ENCODE data around the gene PRSS36.

Gene PRSS36

GRCh38 chr16:31127182-31127581 is 22.7 kb downstream of the PRSS36 start:
- H4K91ac ChIP-seq (ENCODE audit: low read depth, low read length, poor library complexity): no peak overlapping the region
- no peak overlapping the region for H3K18ac ChIP-seq (ENCODE audit: low read length)
- H3K14ac ChIP-seq (ENCODE audit: low read length): no peak overlapping the region
- H3K36me3 ChIP-seq (replicated peaks in 1 of 2; ENCODE audit: control insufficient read depth in 2 of 2, insufficient read depth in 2 of 2, low read length in 2 of 2): peaks cover 31 to 78% of the 10 kb centered on the region in 2 donors
- no peak for DNase-seq (ENCODE audit: low spot score)
- H2BK15ac ChIP-seq (ENCODE audit: low read length): no peak overlapping the region
- no peaks in the 10 kb centered on the region for H3K79me1 ChIP-seq (ENCODE audit: low read depth, low read length)
- no peak overlapping the region for H2BK120ac ChIP-seq (ENCODE audit: low read depth, low read length)
- no peaks in the 10 kb centered on the region for H3K9me3 ChIP-seq (replicated peaks in 1 of 2; ENCODE audit: control insufficient read depth in 2 of 2, insufficient read depth in 1 of 2, low read depth in 1 of 2, low read length in 2 of 2)
- H4K8ac ChIP-seq (ENCODE audit: low read depth, low read length): no peak overlapping the region
- H3K27me3 ChIP-seq (ENCODE audit: control insufficient read depth in 3 of 3, insufficient read depth in 3 of 3, low read depth in 1 of 3, low read length in 3 of 3): no peaks in the 10 kb centered on the region
- no CpG with 5 or more reads among the region's 13 CpGs for WGBS, 2 donors (ENCODE audit: extremely low coverage in 2 of 2, insufficient read length in 2 of 2, insufficient replicate concordance in 1 of 2)
- no peak overlapping the region for H3K27ac ChIP-seq (replicated peaks; ENCODE audit: low read length)
- no peak overlapping the region for H3K4me3 ChIP-seq (ENCODE audit: low read length in 2 of 2)
- H2BK5ac ChIP-seq (ENCODE audit: low read length): no peak overlapping the region
- H3K9ac ChIP-seq (ENCODE audit: low read depth, low read length, poor library complexity): no peak overlapping the region
- H3K4ac ChIP-seq (ENCODE audit: low read length): no peak overlapping the region
- H2BK12ac ChIP-seq (ENCODE audit: low read length): no peak overlapping the region
- H3K23ac ChIP-seq (ENCODE audit: low read depth, low read length, poor library complexity): no peak overlapping the region
- no peak overlapping the region for H3K4me2 ChIP-seq (ENCODE audit: insufficient read depth, low read length, poor library complexity, severe bottlenecking)
- no peak overlapping the region for H2AFZ ChIP-seq (ENCODE audit: low read length)
- H2AK5ac ChIP-seq (ENCODE audit: low read depth, low read length): no peak overlapping the region
- H3K4me1 ChIP-seq (ENCODE audit: control insufficient read depth in 2 of 2, insufficient read depth in 1 of 2, low read depth in 1 of 2, low read length in 2 of 2): no peaks in the 10 kb centered on the region

- Histone ChIP-seq H3K4me1 (ENCODE audit: control insufficient read depth in 2 of 2, insufficient read depth in 1 of 2, low read depth in 1 of 2, low read length in 2 of 2) (no peaks in the 10 kb centered on the region), H3K27ac (replicated peaks; ENCODE audit: low read length) (no peak overlapping the region), H3K14ac (ENCODE audit: low read length) (no peak overlapping the region), H3K9ac (ENCODE audit: low read depth, low read length, poor library complexity) (no peak overlapping the region), H2BK5ac (ENCODE audit: low read length) (no peak overlapping the region), H2BK12ac (ENCODE audit: low read length) (no peak overlapping the region), H2AK5ac (ENCODE audit: low read depth, low read length) (no peak overlapping the region), H3K79me1 (ENCODE audit: low read depth, low read length) (no peaks in the 10 kb centered on the region), H3K9me3 (replicated peaks in 1 of 2; ENCODE audit: control insufficient read depth in 2 of 2, insufficient read depth in 1 of 2, low read depth in 1 of 2, low read length in 2 of 2) (no peaks in the 10 kb centered on the region), H3K4me3 (ENCODE audit: low read length in 2 of 2) (no peak overlapping the region), H3K27me3 (ENCODE audit: control insufficient read depth in 3 of 3, insufficient read depth in 3 of 3, low read depth in 1 of 3, low read length in 3 of 3) (no peaks in the 10 kb centered on the region), H4K91ac (ENCODE audit: low read depth, low read length, poor library complexity) (no peak overlapping the region), H3K4ac (ENCODE audit: low read length) (no peak overlapping the region), H3K4me2 (ENCODE audit: insufficient read depth, low read length, poor library complexity, severe bottlenecking) (no peak overlapping the region), H3K23ac (ENCODE audit: low read depth, low read length, poor library complexity) (no peak overlapping the region), H3K36me3 (replicated peaks in 1 of 2; ENCODE audit: control insufficient read depth in 2 of 2, insufficient read depth in 2 of 2, low read length in 2 of 2) (peaks cover 33 to 78% of the 10 kb centered on the region in 2 donors), H2BK15ac (ENCODE audit: low read length) (no peak overlapping the region), H2BK120ac (ENCODE audit: low read depth, low read length) (no peak overlapping the region), H3K18ac (ENCODE audit: low read length) (no peak overlapping the region), H2AFZ (ENCODE audit: low read length) (no peak overlapping the region), H4K8ac (ENCODE audit: low read depth, low read length) (no peak overlapping the region)
- no peak for DNase-seq (ENCODE audit: low spot score)
- WGBS, 2 donors (ENCODE audit: extremely low coverage in 2 of 2, insufficient read length in 2 of 2, insufficient replicate concordance in 1 of 2): no CpG with 5 or more reads among the region's 3 CpGs
Observed at GRCh38 chr16:31125844-31126243, 24.0 kb downstream of the PRSS36 start.

GRCh38 chr16:31120129-31120528 is 29.7 kb downstream of the PRSS36 start:
- H2BK5ac ChIP-seq (ENCODE audit: low read length): no peak overlapping the region
- no peak overlapping the region for H3K27ac ChIP-seq (replicated peaks; ENCODE audit: low read length)
- peaks cover 3 to 5% of the 10 kb centered on the region in 2 donors for H3K4me1 ChIP-seq (ENCODE audit: control insufficient read depth in 2 of 2, insufficient read depth in 1 of 2, low read depth in 1 of 2, low read length in 2 of 2)
- no peaks in the 10 kb centered on the region for H3K9me3 ChIP-seq (replicated peaks in 1 of 2; ENCODE audit: control insufficient read depth in 2 of 2, insufficient read depth in 1 of 2, low read depth in 1 of 2, low read length in 2 of 2)
- H3K4ac ChIP-seq (ENCODE audit: low read length): no peak overlapping the region
- no peak overlapping the region for H3K14ac ChIP-seq (ENCODE audit: low read length)
- no peak overlapping the region for H3K9ac ChIP-seq (ENCODE audit: low read depth, low read length, poor library complexity)
- H2BK12ac ChIP-seq (ENCODE audit: low read length): no peak overlapping the region
- H2BK120ac ChIP-seq (ENCODE audit: low read depth, low read length): no peak overlapping the region
- H3K36me3 ChIP-seq (replicated peaks in 1 of 2; ENCODE audit: control insufficient read depth in 2 of 2, insufficient read depth in 2 of 2, low read length in 2 of 2): peaks cover 22 to 59% of the 10 kb centered on the region in 2 donors
- peaks cover 7% of the 10 kb centered on the region for H3K79me1 ChIP-seq (ENCODE audit: low read depth, low read length)
- H4K91ac ChIP-seq (ENCODE audit: low read depth, low read length, poor library complexity): no peak overlapping the region
- H3K4me2 ChIP-seq (ENCODE audit: insufficient read depth, low read length, poor library complexity, severe bottlenecking): no peak overlapping the region
- no peak overlapping the region for H4K8ac ChIP-seq (ENCODE audit: low read depth, low read length)
- no peak overlapping the region for H3K4me3 ChIP-seq (ENCODE audit: low read length in 2 of 2)
- H3K27me3 ChIP-seq (ENCODE audit: control insufficient read depth in 3 of 3, insufficient read depth in 3 of 3, low read depth in 1 of 3, low read length in 3 of 3): no peaks in the 10 kb centered on the region
- H2AK5ac ChIP-seq (ENCODE audit: low read depth, low read length): no peak overlapping the region
- H2AFZ ChIP-seq (ENCODE audit: low read length): no peak overlapping the region
- WGBS, 2 donors (ENCODE audit: extremely low coverage in 2 of 2, insufficient read length in 2 of 2, insufficient replicate concordance in 1 of 2): no CpG with 5 or more reads among the region's 16 CpGs
- no peak overlapping the region for H2BK15ac ChIP-seq (ENCODE audit: low read length)
- H3K18ac ChIP-seq (ENCODE audit: low read length): no peak overlapping the region
- H3K23ac ChIP-seq (ENCODE audit: low read depth, low read length, poor library complexity): no peak overlapping the region
- no peak for DNase-seq (ENCODE audit: low spot score)

- no peak overlapping the region for H3K18ac ChIP-seq (ENCODE audit: low read length)
- WGBS, 2 donors (ENCODE audit: extremely low coverage in 2 of 2, insufficient read length in 2 of 2, insufficient replicate concordance in 1 of 2): no CpG with 5 or more reads among the region's 9 CpGs
- no peak for DNase-seq (ENCODE audit: low spot score)
- H2BK5ac ChIP-seq (ENCODE audit: low read length): no peak overlapping the region
- H3K23ac ChIP-seq (ENCODE audit: low read depth, low read length, poor library complexity): no peak overlapping the region
- peak overlapping the region; percentile 70 to 82 for H3K4me3 ChIP-seq (ENCODE audit: low read length in 2 of 2)
- peaks cover 7% of the 10 kb centered on the region for H3K79me1 ChIP-seq (ENCODE audit: low read depth, low read length)
- no peak overlapping the region for H3K14ac ChIP-seq (ENCODE audit: low read length)
- no peak overlapping the region for H2AK5ac ChIP-seq (ENCODE audit: low read depth, low read length)
- H3K4me2 ChIP-seq (ENCODE audit: insufficient read depth, low read length, poor library complexity, severe bottlenecking): peak overlapping the region; percentile 82
- H2BK15ac ChIP-seq (ENCODE audit: low read length): no peak overlapping the region
- no peak overlapping the region for H3K4ac ChIP-seq (ENCODE audit: low read length)
- no peaks in the 10 kb centered on the region for H3K27me3 ChIP-seq (ENCODE audit: control insufficient read depth in 3 of 3, insufficient read depth in 3 of 3, low read depth in 1 of 3, low read length in 3 of 3)
- H4K8ac ChIP-seq (ENCODE audit: low read depth, low read length): no peak overlapping the region
- peak overlapping the region; percentile 64 for H3K9ac ChIP-seq (ENCODE audit: low read depth, low read length, poor library complexity)
- no peaks in the 10 kb centered on the region for H3K9me3 ChIP-seq (replicated peaks in 1 of 2; ENCODE audit: control insufficient read depth in 2 of 2, insufficient read depth in 1 of 2, low read depth in 1 of 2, low read length in 2 of 2)
- H3K4me1 ChIP-seq (ENCODE audit: control insufficient read depth in 2 of 2, insufficient read depth in 1 of 2, low read depth in 1 of 2, low read length in 2 of 2): peaks cover 3 to 5% of the 10 kb centered on the region in 2 donors
- H3K27ac ChIP-seq (replicated peaks; ENCODE audit: low read length): no peak overlapping the region
- no peak overlapping the region for H2BK120ac ChIP-seq (ENCODE audit: low read depth, low read length)
- no peak overlapping the region for H4K91ac ChIP-seq (ENCODE audit: low read depth, low read length, poor library complexity)
- H2BK12ac ChIP-seq (ENCODE audit: low read length): no peak overlapping the region
- H3K36me3 ChIP-seq (replicated peaks in 1 of 2; ENCODE audit: control insufficient read depth in 2 of 2, insufficient read depth in 2 of 2, low read length in 2 of 2): peaks cover 23 to 49% of the 10 kb centered on the region in 2 donors
- H2AFZ ChIP-seq (ENCODE audit: low read length): peak overlapping the region; percentile 64
Observed at GRCh38 chr16:31118223-31119155, 31.4 kb downstream of the PRSS36 start.
